GM19455 (cell line): ENCODE data around the gene HSP90B1.
A peak's percentile ranks its signal among the peaks of the same experiment; 100 is the strongest.

ENCODE experiments used
- ATAC-seq: cut with Tn5 transposase; IDR thresholded peaks from one replicate; pipeline ENCODE4 v1.9.1; 2021; ENCODE audit not compliant: unreplicated experiment

HSP90B1 gene

DNA sequence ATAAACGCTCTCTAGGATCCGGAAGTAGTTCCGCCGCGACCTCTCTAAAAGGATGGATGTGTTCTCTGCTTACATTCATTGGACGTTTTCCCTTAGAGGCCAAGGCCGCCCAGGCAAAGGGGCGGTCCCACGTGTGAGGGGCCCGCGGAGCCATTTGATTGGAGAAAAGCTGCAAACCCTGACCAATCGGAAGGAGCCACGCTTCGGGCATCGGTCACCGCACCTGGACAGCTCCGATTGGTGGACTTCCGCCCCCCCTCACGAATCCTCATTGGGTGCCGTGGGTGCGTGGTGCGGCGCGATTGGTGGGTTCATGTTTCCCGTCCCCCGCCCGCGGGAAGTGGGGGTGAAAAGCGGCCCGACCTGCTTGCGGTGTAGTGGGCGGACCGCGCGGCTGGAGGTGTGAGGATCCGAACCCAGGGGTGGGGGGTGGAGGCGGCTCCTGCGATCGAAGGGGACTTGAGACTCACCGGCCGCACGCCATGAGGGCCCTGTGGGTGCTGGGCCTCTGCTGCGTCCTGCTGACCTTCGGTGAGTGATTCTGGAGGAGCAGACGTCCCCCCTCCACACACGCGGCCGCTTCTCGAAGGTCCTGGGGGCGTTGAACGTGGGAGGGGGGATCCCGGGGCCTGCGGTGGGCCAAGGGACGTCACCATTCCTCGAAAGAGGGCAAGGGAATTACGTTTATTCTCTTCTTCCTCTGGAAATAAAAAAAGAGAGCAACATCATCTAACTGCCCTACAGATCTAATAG, at the start of gene HSP90B1:
HSP90B1 (plus strand) TSS at position 377 of the 753 bp plus-strand sequence; CDS start at position 483, 106 bp downstream.
- peak; percentile 58 for ATAC-seq

DNA sequence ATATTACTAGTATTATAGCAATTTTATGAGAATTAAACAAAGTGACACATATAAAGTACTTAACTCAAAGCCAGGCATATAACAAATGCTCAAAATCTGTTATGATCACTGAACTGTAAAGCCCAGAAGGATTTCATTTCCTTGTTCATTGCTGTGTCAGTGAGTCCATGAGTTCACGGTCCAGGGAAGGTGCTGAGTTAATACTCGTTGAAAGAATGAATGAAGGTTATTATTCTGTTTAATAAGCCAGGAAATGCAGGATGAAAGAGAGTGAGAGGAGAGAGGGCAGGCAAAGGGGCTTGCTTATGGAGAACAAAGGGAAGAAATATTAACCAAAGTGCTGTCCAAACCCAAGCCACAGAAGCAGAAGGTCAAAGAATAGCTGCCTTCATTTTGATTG, 48.9 kb upstream of the HSP90B1 start:
- ATAC-seq = no peak

DNA sequence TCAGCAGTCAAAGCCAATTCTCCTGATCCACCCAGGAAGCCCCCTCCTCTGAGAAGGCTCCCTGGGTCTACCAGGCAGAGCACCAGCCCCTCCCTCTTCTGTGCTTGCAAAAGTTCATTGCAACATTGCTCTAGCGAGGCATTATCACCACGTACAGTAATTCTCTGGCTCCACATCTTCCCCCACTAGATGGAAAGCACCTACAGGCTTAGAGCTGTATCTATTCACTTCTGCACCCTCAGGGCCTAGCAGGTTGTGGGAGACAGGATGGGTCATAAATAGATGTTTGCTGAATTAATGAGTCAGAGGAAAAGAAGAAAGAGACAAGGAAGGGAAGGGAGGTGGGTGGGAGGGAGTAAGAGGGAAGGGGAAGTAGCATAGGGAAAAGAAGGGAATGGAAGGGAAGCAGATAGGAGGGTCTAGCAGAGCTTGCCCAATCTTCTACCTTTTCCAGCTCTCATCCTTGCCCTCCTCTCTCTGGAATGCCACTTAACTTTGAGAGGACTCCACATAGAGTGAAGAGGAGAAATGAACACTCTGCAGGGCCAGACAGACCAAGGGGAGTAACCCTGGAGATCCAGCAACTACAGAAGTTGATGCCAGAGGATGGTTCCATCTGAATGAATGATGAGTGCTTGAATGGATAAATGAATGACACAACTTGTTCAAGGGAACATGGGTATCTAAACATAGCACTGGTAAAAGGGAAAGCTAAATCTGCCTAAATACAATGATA, 47.2 kb upstream of the HSP90B1 start:
- ATAC-seq = no peak

DNA sequence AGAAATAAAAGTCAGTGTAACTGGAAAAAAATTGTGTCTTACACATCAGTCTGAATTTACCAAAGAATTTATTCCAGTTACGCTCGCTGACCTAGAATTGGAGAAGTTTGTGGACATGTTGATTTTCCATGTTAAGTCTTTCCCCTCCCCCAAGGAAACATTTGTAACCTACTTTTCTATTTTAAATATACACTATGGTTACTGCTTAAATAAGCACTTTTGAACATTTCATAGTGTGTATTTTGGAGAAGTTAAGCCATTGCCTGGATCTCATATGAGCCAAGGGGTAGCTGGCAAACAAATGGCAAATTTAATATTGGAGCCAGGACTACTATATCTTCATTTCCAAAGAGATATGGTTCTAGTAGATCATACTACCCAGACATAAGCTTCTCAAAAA, 46.3 kb upstream of the HSP90B1 start:
- ATAC-seq = no peak

DNA sequence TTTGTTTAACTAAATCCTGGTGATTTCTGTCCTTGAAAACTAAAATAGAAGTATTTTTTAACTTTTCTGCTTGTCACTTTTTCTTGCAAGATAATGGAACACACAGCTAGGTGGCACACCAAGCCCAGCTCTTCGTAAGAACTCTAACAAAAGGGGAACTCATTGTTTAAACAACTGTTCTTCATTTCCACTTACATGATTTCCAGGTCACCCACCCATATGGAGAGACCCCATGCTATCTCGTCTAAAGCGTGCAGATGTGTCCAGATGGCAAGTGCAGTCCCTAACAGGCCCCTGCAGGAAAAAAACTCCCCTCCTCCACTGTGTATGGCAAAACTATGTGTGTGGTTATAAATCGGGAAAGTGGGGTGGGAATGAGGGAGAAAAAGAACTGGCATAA, 45.9 kb upstream of the HSP90B1 start:
- ATAC-seq = no peak

DNA sequence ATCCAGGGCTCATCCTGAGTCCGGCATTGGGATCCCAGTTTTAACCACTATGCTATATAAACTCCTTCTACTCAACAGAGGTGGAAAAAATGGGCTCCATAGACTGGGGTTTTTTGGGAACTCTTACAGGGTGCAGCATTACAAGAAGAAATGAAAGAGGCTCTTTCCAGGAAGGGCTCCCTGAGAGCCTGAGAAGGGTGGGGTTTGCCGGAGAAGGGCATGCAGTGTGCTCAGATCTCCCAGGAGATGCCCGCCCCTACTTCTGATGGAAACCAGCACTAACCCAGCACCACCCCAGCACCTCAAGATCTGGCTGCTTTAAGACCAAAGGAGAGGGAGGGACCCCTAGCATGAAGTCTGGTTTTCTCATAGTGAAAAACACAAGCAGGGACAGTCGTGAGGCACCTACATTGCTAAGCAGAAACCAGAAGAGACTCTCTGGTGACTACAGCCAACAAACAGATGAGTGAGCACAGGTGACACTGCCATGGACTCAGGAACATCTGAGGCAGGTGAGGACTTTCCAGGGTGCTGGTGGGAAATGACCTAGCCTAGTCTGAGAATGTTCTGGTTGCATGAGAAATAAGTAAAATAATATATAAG, 43.9 kb upstream of the HSP90B1 start:
- no peak for ATAC-seq

DNA sequence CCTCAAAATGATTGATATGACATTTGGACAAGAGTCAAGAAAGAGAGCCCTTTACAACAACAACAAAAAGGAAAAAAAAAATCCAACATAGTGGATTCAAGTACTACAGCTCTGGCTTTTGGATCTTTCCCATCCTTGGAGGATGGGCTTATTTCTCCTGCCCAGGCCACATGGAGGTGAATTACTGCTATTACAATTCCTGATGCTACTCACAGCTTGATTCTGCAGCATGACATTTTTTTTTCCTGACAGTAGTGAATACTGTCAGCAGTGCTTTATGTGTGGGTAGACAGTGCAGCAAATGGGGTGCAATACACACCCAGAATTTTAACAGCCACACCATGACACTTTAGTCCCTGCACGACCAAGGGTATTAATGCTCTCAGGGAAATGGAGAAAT, 42.5 kb upstream of the HSP90B1 start:
- ATAC-seq = no peak

DNA sequence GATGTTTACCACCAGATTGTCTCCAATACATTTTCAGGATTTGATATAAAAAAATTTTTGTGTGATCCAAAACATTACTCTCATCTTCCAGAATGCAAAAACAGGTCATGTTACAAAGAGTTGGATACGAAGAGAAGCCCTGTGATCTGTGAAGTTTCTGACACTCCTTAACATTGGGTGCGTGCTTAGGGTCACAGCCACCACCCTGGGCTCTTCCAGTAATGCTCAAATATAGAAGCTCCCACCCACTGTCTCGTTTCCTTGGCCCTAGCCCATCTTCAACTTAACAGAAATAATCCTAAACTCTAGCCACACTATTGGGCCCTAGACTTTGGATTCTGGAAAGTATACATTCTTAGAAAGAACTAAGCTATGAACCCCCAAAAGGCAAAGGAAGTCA, 32.9 kb upstream of the HSP90B1 start:
- no peak for ATAC-seq

DNA sequence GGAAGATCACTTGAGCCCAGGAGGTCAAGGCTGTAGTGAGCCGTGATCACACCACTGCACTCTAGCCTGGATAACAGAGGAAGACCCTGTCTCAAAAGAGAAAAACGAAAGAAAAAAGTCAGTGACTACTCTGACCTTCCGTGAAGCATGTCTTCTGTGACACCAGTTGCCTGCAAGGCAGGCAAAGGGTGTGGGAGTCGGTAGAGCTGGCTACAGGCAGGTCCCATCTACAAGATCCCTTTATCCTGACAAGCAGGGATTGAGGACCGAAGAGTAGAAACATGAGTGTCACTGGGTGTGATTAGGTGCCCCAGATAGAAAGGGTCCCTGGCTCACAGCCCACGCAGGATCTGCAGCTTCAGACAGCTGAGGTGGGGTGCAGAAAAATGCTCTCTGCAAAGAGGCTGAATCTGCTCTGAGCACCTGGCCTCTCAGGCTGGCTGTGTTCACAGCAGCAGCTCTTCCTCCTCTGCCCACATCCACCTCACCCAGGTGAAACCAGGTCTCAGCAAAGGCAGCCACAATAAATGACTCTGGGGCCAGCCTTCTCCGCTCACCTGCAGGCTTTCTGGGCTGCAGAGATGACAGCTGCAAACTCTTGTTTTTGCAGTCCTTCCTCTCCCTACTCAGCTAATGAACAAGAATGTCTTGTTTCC, 28.6 kb upstream of the HSP90B1 start:
- no peak for ATAC-seq

DNA sequence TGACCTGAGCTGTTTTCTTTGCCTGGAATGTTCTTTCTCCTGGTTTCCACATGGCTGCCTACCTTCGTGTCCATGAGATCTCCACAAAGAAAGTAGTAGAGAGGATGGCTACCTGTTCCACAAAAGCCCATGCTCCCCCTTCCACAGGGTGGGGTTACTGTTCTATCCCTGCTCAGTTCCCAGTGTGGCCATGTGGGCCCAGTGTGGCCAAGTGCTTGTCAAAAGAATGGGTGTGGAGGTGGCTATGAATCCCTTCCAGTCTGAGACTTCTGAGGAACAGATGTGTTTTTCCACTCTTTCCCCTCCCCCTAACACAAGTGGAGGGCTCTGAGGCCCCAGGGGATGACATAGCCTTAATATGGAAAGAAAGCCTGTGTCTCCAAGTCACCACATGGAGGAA, 26.2 kb upstream of the HSP90B1 start:
- no peak for ATAC-seq

DNA sequence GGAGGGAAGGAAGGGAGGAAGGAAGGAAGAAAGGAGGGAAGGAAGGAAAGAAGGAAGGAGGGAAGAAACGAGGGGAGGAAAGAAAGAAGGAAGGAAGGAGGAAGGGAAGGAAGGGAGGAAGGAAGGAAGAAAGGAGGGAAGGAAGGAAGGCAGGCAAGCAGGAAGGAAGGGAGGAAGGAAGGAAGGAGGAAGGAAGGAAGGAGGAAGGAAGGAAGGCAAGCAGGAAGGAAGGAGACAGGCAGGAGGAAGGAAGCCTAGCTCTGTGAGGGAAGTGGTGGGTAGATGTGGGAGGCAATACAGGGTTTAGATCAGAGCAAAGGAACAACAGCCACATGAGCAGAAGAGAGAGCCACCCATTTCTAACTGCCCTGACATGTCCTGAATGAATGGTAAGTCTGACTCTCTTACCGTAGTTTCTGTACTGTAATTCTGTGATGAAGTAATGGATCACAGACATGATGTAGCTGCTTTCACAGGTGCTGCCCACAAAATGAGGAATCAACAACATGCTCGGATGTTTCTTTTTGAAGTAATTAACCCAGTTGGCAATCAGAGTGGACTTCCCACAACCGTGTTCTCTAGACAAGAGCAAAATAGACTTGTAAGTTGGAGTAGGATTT, 24.4 kb upstream of the HSP90B1 start:
- no peak for ATAC-seq

DNA sequence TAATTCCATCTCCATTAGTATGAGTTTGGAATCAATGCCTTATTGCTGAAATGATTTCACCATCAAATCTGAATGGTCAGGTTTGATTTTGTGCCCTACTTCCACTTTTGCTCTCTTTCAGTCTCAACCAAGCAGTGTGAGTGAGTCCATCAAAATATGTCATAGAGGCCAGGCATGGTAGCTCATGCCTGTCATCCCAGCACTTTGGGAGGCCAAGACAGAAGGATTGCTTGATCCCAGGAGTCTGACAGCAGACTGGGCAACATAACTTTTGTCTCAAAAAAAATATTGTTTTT, 22.0 kb upstream of the HSP90B1 start:
- no peak for ATAC-seq

DNA sequence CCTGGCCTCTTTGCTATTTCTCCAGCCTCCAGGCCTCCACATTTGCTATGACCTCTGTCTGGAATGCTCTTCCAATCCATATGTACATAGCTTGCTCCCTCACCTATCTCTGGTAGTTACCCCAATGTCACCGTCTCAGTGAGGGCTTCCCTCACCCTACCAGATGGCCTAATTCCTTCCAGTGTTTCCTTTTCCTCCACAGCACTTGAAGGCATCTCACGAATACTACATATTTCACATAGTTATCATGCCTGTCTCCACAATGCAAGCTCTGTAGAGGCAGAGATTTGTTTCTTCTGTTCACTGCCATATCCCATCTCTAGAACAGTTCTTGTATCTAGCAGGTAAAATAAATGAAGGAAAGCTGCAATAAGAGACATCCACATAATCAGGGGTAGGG, 21.3 kb upstream of the HSP90B1 start:
- no peak for ATAC-seq

DNA sequence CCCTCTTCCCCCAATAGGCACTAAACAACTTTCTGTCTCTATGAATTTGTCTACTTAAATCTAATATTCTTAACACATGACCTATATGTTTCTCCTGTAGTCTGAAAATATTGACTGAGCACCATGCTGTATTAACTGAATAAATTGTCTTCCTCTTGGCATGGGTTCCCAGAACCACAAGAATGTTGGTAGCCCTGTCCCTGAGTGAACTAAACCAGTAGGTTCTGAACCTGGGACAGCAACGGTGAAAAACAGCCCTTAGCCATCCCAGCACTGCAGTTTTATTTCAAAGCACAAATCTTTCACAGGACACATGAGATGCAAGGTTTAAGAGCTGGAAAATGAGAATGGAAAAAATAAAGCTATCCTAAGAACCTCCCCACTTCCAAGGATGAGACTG, 20.4 kb upstream of the HSP90B1 start:
- no peak for ATAC-seq

DNA sequence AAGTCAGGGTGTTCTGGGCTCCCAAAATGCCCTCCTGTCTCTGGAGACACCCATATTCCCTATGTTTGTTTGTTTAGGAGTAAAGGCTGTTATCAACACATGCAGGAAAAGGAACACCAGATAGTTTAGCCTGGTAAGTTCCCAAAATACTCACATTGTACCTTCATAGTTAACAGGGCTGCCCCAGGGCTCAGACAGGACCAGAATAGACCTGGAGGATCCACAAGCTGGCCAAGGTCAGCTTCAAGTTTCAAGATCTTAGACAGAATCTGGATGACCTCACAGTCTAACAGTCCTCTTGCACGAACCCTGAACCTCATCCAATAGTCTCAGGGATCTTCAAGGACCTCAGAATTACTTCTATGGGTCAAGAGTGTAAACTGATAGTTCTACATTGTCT, 18.1 kb upstream of the HSP90B1 start:
- ATAC-seq = no peak

DNA sequence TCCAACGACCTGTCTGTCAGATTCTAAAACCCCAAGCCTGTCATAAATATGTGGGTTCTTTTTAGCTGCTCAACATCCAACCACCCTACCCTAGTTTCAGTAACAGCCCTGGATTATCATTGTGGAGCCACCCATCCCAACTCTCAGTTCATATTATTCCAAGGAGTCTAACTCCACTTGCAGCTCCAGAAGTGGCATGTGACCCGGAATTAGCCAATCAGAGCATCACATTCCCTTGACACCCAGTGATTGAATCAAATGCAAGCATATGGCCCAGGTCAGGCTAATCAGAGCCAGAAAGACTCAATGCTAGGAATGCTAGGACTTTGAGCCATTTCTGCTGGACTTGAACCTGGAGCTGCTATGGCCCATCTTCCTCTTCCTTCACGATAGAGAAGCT, 17.1 kb upstream of the HSP90B1 start:
- no peak for ATAC-seq

DNA sequence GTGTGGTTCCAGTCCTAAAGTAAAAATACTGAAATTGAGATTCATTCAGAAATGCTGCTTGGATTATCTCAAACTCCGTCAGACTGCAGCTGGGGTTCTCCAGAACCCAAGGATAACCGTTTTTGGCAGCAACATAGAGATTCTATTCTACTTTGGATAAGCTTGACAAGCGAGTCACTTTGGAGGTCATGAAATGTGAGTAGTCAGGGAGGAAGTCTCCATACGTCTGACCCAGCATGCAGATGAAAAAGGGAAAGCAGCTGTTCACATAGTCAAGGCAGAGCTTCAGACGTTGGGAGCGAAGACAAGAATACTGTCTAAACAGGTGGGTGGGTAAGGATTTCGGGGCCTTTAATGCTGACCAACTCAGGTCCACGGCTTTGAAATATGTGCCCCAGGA, 14.9 kb upstream of the HSP90B1 start:
- no peak for ATAC-seq

DNA sequence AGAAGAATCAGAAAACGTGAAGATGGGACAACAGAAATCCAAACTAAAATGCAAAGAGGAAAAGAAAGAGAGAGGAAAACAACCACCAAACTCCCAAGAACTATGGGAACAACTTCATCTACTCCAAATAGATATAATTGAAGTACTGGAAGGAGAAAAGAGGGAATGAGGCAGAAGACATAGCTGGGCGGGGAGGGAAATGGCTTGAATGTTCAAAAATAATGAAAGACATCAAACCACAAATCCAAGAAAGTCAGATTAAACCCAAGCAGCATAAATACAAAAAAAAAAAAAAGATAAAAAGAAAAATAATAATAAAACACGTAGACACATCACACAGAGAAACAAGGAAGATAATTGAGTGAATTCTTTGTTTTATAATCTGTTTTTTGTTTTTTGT, 12.3 kb upstream of the HSP90B1 start:
- no peak for ATAC-seq

DNA sequence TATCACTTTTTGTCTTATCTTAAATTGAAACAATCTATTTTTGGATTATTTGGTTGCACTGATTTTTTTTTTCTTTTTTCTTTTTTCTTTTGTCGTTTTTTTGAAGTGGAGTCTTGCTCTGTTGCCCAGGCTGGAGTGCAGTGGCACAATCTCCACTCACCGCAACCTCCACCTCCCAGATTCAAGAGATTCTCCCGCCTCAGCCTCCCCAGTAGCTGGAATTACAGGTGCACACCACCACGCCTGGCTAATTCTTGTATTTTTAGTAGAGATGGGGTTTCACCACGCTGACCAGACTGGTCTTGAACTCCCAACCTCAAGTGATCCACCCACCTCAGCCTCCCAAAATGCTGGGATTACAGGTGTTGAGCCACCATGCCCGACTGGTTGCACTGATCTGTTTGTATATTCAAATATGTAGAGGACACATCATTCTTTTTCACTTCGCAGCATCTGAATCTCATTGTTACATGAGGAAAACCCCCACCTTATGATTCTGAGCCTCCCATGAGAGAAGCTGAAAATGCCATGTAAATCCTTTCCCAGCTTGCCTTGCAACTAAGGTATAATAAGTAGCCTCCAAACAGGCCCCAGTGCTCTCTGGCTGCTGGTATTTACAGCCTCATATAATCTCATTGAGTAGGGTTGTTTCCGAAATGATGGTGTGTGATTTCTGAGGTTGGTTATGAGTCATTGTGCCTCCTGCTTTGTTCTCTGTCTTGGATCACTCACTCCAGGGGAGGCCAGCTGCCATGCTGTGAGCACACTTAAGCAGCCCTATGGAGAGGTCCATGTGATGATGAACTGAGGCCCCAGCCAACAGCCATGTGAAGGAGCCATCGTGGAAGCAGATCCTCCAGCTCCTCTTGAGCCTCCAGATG, 5.2 kb upstream of the HSP90B1 start:
- peak; percentile 36 for ATAC-seq

DNA sequence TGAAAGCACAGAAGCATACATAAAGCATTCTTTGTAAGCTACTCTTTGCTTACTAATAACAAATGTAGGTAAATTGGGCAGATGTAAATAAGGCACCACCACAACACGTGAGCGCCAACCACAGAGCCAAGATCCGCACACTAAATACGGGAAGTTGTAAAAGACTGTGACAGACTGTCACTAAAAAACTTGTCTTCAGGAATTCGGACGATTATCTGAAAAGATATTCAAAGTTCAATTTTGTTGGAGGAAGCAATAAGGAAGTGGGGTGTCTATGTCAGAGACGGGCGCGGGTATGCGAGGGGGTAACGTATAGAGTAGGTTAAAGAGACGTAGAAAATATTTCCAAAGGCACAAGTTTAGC, 1.5 kb upstream of the HSP90B1 start:
- peak; percentile 11 for ATAC-seq
